HepG2 (cell line): ENCODE measurements around the gene SLC9A5. TPM values are rescaled to one million over a fixed set of nuclear protein-coding genes. Genes with fewer than 3 reads are reported as not detected.

Experiments
- ATAC-seq: fragments of 200-7000 bp; cut with Tn5 transposase; 3 replicates; pipeline ENCODE4 v1.9.1; 2020; ENCODE audit warnings: mild to moderate bottlenecking, moderate library complexity
- BruUV-seq: library from RNA; stranded (reverse); fragments of 400-500 nt; replicated peaks from 2 replicates; lab custom pipeline; 2021; lab: Mats Ljungman, UMichigan
- CTCF ChIA-PET: fragments of 300-600 bp; formaldehyde crosslinking; extraction: SDS; loops from one replicate; lab custom pipeline; 2021; ENCODE audit warnings: low total read pairs, inconsistent platforms, low intra/inter-chr PET ratio; lab: Yijun Ruan, JAX
- POLR2A ChIA-PET: fragments of 350-600 bp; sonication (Branson Sonifier 250); formaldehyde crosslinking; loops from one replicate; lab custom pipeline; 2020; ENCODE audit warnings: antibody characterized with exemption, inconsistent platforms; lab: Yijun Ruan, JAX
- DNase-seq: peaks from one replicate; pipeline ENCODE4 v3.0.0-alpha.2; 2015; ENCODE audit warnings: low spot score
- FAIRE-seq: peaks from 3 replicates; lab custom pipeline; 2011; peaks lifted over from hg19 to GRCh38; lab: Jason Lieb, UNC
- H2AFZ ChIP-seq: one replicate; pipeline ENCODE4 v1.6.1; 2011; ENCODE audit warnings: low read length, inconsistent platforms
- H3K27ac ChIP-seq: fragments of 300-600 bp; 3 replicates; pipeline ENCODE4 v1.8.0; 2011; ENCODE audit warnings: mixed run types, mild to moderate bottlenecking, mixed read lengths, low read length, inconsistent platforms; ENCODE audit not compliant: insufficient read depth; ENCODE audit errors: extremely low read length
- H3K27me3 ChIP-seq, 2 experiments: fragments of 200-600 bp in 1 of 2; 2 replicates in 1 of 2; 3 replicates in 1 of 2; pipeline versions ENCODE4 v1.6.0 to v1.8.0; 2011; ENCODE audit warnings: low read length in 2 of 2, mild to moderate bottlenecking in 2 of 2, moderate library complexity in 2 of 2, inconsistent platforms in 1 of 2; ENCODE audit not compliant: insufficient read depth in 2 of 2, control insufficient read depth in 1 of 2
- H3K36me3 ChIP-seq, 2 experiments: fragments of 200-600 bp in 1 of 2; replicated peaks in 1 of 2; 2 replicates in 1 of 2; 3 replicates in 1 of 2; pipeline versions ENCODE4 v1.5.1 to v1.8.0; 2011; ENCODE audit warnings: low read length in 2 of 2, inconsistent platforms in 1 of 2; ENCODE audit not compliant: insufficient read depth in 2 of 2, control insufficient read depth in 1 of 2
- H3K4me1 ChIP-seq: 2 replicates; pipeline ENCODE4 v1.5.1; 2012; ENCODE audit warnings: low read length, inconsistent platforms; ENCODE audit not compliant: insufficient read depth
- H3K4me2 ChIP-seq: 2 replicates; pipeline ENCODE4 v1.6.0; 2011; ENCODE audit warnings: low read depth, low read length, inconsistent platforms
- H3K4me3 ChIP-seq, 3 experiments: fragments of 200-600 bp in 1 of 3; sonication (generic), shearing (Covaris generic) in 1 of 3; replicated peaks in 1 of 3; 2 replicates each; pipeline ENCODE4 v1.5.1; 2011 to 2016; ENCODE audit warnings: low read length in 3 of 3, inconsistent platforms in 2 of 3, low read depth in 2 of 3, mild to moderate bottlenecking in 2 of 3, control low read depth in 1 of 3, mixed read lengths in 1 of 3; ENCODE audit not compliant: insufficient read depth in 1 of 3
- H3K79me2 ChIP-seq: one replicate; pipeline ENCODE4 v1.6.1; 2011; ENCODE audit warnings: low read length, inconsistent platforms; ENCODE audit not compliant: insufficient read depth
- H3K9ac ChIP-seq: 2 replicates; pipeline ENCODE4 v1.6.0; 2011; ENCODE audit warnings: mild to moderate bottlenecking, low read depth, low read length, inconsistent platforms; ENCODE audit not compliant: insufficient read depth
- H3K9me3 ChIP-seq: 2 replicates; pipeline ENCODE4 v1.5.1; 2012; ENCODE audit warnings: mild to moderate bottlenecking, low read length
- H4K20me1 ChIP-seq: 2 replicates; pipeline ENCODE4 v1.6.0; 2011; ENCODE audit warnings: inconsistent platforms, mild to moderate bottlenecking, low read length, moderate library complexity; ENCODE audit not compliant: insufficient read depth
- CENPT ChIP-seq: sonication (generic); formaldehyde crosslinking; IDR thresholded peaks from 2 replicates; pipeline ENCODE4 v1.8.0; 2022; ENCODE audit warnings: low read depth, mild to moderate bottlenecking, moderate library complexity, missing genetic modification reagents
- KDM4B ChIP-seq: sonication (generic); formaldehyde crosslinking; IDR thresholded peaks from 2 replicates; pipeline ENCODE4 v1.4.0; 2020; ENCODE audit warnings: missing genetic modification reagents
- KDM5B ChIP-seq: sonication (generic); formaldehyde crosslinking; IDR thresholded peaks from 2 replicates; pipeline ENCODE4 v1.4.0; 2020; ENCODE audit warnings: missing genetic modification reagents, mild to moderate bottlenecking, borderline replicate concordance
- KMT2A ChIP-seq: sonication (generic); formaldehyde crosslinking; IDR thresholded peaks from 2 replicates; pipeline ENCODE4 v1.4.0; 2020; ENCODE audit warnings: missing genetic modification reagents
- MYC ChIP-seq: sonication (generic); formaldehyde crosslinking; IDR thresholded peaks from 2 replicates; pipeline ENCODE4 v1.9.0; 2021; ENCODE audit warnings: missing genetic modification reagents, borderline replicate concordance
- PHF20 ChIP-seq: sonication (generic); formaldehyde crosslinking; IDR thresholded peaks from 2 replicates; pipeline ENCODE4 v1.5.0; 2020; ENCODE audit warnings: mild to moderate bottlenecking, missing genetic modification reagents
- SAP130 ChIP-seq: IDR thresholded peaks from 2 replicates; pipeline ENCODE4 v1.6.1; 2016; ENCODE audit warnings: low read depth
- THAP11 ChIP-seq: IDR thresholded peaks from 2 replicates; pipeline ENCODE4 v1.6.1; 2016; ENCODE audit warnings: missing biosample characterization, missing genetic modification reagents
- ZBTB39 ChIP-seq: sonication (generic); formaldehyde crosslinking; IDR thresholded peaks from 2 replicates; pipeline ENCODE4 v1.5.0; 2020; ENCODE audit warnings: missing genetic modification reagents
- ZFX ChIP-seq: sonication (generic); formaldehyde crosslinking; IDR thresholded peaks from 2 replicates; pipeline ENCODE4 v1.4.0; 2020; ENCODE audit warnings: mild to moderate bottlenecking, low read depth, missing genetic modification reagents, moderate library complexity
- ZMAT5 ChIP-seq: sonication (generic); formaldehyde crosslinking; IDR thresholded peaks from 2 replicates; pipeline ENCODE4 v1.5.0; 2020; ENCODE audit warnings: mild to moderate bottlenecking, low read depth, missing genetic modification reagents, borderline replicate concordance
- ZNF329 ChIP-seq: sonication (generic); formaldehyde crosslinking; IDR thresholded peaks from 2 replicates; pipeline ENCODE4 v1.9.0; 2021; ENCODE audit warnings: low read depth, mild to moderate bottlenecking, missing genetic modification reagents
- ZNF331 ChIP-seq: sonication (generic); formaldehyde crosslinking; IDR thresholded peaks from 2 replicates; pipeline ENCODE4 v1.4.0; 2020; ENCODE audit warnings: missing genetic modification reagents
- ZNF383 ChIP-seq: sonication (generic); formaldehyde crosslinking; IDR thresholded peaks from 2 replicates; pipeline ENCODE4 v1.4.0; 2020; ENCODE audit warnings: missing genetic modification reagents, mild to moderate bottlenecking, borderline replicate concordance
- ZNF431 ChIP-seq: sonication (generic); formaldehyde crosslinking; IDR thresholded peaks from 2 replicates; pipeline ENCODE4 v1.9.0; 2022; ENCODE audit warnings: missing genetic modification reagents, low read depth, mild to moderate bottlenecking, borderline replicate concordance
- ZNF432 ChIP-seq: sonication (generic); formaldehyde crosslinking; IDR thresholded peaks from 2 replicates; pipeline ENCODE4 v1.5.0; 2020; ENCODE audit warnings: missing genetic modification reagents, mild to moderate bottlenecking, borderline replicate concordance
- ZNF451 ChIP-seq: sonication (generic); formaldehyde crosslinking; IDR thresholded peaks from 2 replicates; pipeline ENCODE4 v1.5.0; 2020; ENCODE audit warnings: mild to moderate bottlenecking, missing genetic modification reagents
- ZNF713 ChIP-seq: sonication (generic); formaldehyde crosslinking; IDR thresholded peaks from 2 replicates; pipeline ENCODE4 v1.4.0; 2020; ENCODE audit warnings: mild to moderate bottlenecking, missing genetic modification reagents
- WGBS: methylation state at CpG from one replicate; pipeline ENCODE4 v1.1.6; 2017; ENCODE audit warnings: low lambda C conversion rate; 5-methylcytosine and 5-hydroxymethylcytosine counted together
- in situ Hi-C: cut with HindIII; loops from 2 replicates; pipeline ENCODE4 v1.10.0; 2017; ENCODE audit warnings: low pct_unique_long_range_greater_than_20kb; ENCODE audit not compliant: extremely low pct_ligation_motif_present
- intact Hi-C: fragments of 100-400 bp; cut with micrococcal nuclease; formaldehyde crosslinking; loops from one replicate; pipeline ENCODE4 v1.10.0; 2022; ENCODE audit not compliant: unreplicated experiment
- polyA plus RNA-seq, 8 experiments: library from polyadenylated mRNA; depleted of rRNA in 3 of 8; stranded (reverse) in 7 of 8; unstranded in 1 of 8; fragments of >200 nt; fragmentation: Illumina TruSeq in 4 of 8; extraction: Trizol in 4 of 8; gene quantifications; 2 replicates each; pipeline versions ENCODE4 v1.2.1 to v1.2.3, GENCODE V29; 2011 to 2016; ENCODE audit warnings: low read depth in 4 of 8, missing spikeins in 1 of 8, mixed read lengths in 1 of 8; ENCODE audit not compliant: insufficient read depth in 1 of 8
- total RNA-seq, 5 experiments: library from RNA; depleted of rRNA; stranded (reverse); fragments of >200 nt; fragmentation: Illumina TruSeq; extraction: Trizol; gene quantifications; 2 replicates each; pipeline ENCODE4 v1.2.3, GENCODE V29; 2016; ENCODE audit warnings: low read depth in 1 of 5
- TF ChIP-seq, protein P1 (sequence below): sonication (generic); formaldehyde crosslinking; IDR thresholded peaks from 2 replicates; pipeline ENCODE4 v1.4.0; 2020; ENCODE audit warnings: low read depth, mild to moderate bottlenecking, missing genetic modification reagents
- TF ChIP-seq, protein P2 (sequence below): IDR thresholded peaks from 2 replicates; pipeline ENCODE4 v1.6.1; 2012; ENCODE audit warnings: inconsistent platforms

The SLC9A5 gene
- total and polyA plus RNA-seq, 2 of the 13 experiments (the other 11 are each of a cell fraction or from before 2014, with no cell fraction given): 0.58 to 1.4 TPM

GRCh38 chr16:67260426-67261063 lies 11.8 kb downstream of the SLC9A5 start (continued):
- TF ChIP-seq ZNF329 (CRISPR knock-in tag) (no peak), ZFX (peak; percentile 48; the same call in 1 of the 2 replicates)

DNA sequence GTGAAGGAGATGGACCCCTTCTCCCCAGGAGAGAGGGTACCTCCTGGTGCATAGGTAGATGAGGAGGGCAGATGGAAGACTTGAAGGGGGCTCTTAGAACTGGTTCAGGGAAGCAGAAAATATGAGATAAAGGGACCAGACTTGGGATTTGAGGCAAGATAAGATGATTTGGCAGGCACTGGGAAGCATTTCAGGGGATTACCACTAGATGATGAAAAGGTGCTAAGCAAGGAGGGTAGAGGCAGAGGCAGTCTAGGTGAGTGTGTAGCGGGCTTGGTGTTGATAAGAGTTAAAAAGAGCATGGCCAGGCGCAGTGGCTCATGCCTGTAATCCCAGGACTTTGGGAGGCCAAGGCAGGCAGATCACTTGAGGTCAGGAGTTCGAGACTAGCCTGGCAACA lies 14.4 kb downstream of the SLC9A5 start:
- no peaks in the 10 kb centered on the region for H3K9me3 ChIP-seq
- intact Hi-C loops (no loop called here), in situ Hi-C loops (no loop called here)
- H3K4me2 ChIP-seq: no peak overlapping the region
- TF ChIP-seq MYC (CRISPR knock-in tag) (no peak), ZBTB39 (CRISPR knock-in tag) (no peak), PHF20 (CRISPR knock-in tag) (no peak), ZNF383 (CRISPR knock-in tag) (no peak), SAP130 (CRISPR knock-in tag) (no peak), ZMAT5 (CRISPR knock-in tag) (no peak), ZNF451 (CRISPR knock-in tag) (no peak), KMT2A (no peak), CENPT (CRISPR knock-in tag) (no peak), KDM5B (CRISPR knock-in tag) (no peak), ZNF431 (CRISPR knock-in tag) (no peak), KDM4B (CRISPR knock-in tag) (no peak), ZNF432 (CRISPR knock-in tag) (no peak), THAP11 (CRISPR knock-in tag) (no peak), ZNF331 (no peak), ZNF713 (no peak)
- TF ChIP-seq, protein P1, sequence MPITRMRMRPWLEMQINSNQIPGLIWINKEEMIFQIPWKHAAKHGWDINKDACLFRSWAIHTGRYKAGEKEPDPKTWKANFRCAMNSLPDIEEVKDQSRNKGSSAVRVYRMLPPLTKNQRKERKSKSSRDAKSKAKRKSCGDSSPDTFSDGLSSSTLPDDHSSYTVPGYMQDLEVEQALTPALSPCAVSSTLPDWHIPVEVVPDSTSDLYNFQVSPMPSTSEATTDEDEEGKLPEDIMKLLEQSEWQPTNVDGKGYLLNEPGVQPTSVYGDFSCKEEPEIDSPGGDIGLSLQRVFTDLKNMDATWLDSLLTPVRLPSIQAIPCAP (CRISPR knock-in tag): no peak
- TF ChIP-seq, protein P2, sequence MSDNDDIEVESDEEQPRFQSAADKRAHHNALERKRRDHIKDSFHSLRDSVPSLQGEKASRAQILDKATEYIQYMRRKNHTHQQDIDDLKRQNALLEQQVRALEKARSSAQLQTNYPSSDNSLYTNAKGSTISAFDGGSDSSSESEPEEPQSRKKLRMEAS: no peak
- WGBS: 4% methylated on average over 3 of the region's 3 CpGs
- ChIA-PET POLR2A (no interaction called here), CTCF (interaction anchor here (1.8 kb wide), 1 partner anchor 22 kb away, joined by 4 read pairs; no protein-coding TSS in a partner anchor)
- no peak for FAIRE-seq
- H4K20me1 ChIP-seq: no peaks in the 10 kb centered on the region
- H3K9ac ChIP-seq: no peak overlapping the region
- ATAC-seq: no peak
- peaks cover 8 to 40% of the 10 kb centered on the region in 2 experiments; a peak in 4 of 5 replicates for H3K27me3 ChIP-seq
- H3K4me1 ChIP-seq: peaks cover 6% of the 10 kb centered on the region
- DNase-seq: no peak
- H2AFZ ChIP-seq: no peak overlapping the region
- no peaks in the 10 kb centered on the region for H3K79me2 ChIP-seq
- H3K4me3 ChIP-seq: no peak overlapping the region
- H3K27ac ChIP-seq: no peak overlapping the region
- no peaks in the 10 kb centered on the region for H3K36me3 ChIP-seq
- no TSS peak for BruUV-seq
